DMS79 (cell line): ENCODE data around the gene CRAT.
"Not testable (repeated sequence)": the region's sequence is repeated elsewhere in the genome, so short reads cannot be mapped to it uniquely, and the experiment has no call there.

Source experiments
- DNase-seq: peaks from one replicate; lab custom pipeline; 2025; lab: John Stamatoyannopoulos, UW

The CRAT gene

DNA sequence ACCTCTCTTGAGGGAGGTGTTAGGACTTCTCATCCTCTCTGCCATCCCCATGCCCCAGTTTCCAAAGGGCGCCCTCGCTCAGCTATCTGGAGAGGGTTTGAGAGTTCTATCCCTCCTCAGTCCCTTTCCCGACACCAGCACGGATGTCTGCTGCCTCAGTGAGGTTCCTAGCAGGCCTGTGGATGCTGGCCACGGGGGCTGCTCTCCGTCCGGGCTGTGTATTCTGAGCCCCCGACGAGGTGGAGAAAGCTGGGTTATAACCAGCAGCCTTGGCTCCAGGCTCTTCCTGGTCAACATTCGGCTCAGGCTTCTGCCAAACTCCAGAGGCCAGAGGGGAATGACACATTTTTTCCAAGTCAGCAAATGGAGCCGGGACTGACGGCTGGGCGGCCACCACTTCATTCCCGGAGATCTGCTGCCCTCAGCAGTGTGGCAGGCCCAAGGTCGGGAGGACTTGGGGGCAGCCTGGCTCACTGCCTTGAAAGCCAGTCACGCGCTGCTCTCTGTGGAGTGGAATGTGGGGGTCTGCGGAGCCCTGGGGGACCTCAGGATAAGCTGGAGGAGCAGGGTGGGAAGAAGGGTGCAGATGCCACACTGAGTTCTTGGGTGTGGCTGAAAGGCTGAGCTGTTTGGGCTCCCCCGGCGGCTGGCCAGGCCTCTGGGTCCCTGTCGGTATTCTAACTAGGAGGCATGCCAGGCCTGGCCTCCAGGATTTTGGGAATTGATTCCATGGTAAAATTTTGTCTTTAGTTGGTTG, 28.1 kb upstream of the CRAT start:
- DNase-seq = no peak

DNA sequence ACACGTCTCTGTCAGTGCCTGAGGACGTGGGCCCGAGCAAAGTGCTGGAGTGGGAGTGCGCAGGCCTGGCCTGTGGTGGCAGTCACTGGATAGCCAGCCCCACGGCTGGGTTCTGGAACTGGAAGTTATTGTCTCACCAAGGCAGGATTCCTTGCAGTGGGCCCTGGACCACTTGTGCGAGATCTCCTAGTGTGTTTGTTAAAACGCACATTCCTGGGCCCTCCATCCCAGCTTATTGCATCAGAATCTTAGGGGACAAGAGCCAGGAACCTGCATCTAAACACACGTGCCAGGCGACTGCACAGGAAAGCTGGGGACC, 27.5 kb upstream of the CRAT start:
- DNase-seq = no peak

GRCh38 chr9:129137292-129138143, 26.9 kb upstream of the CRAT start:
- no peak for DNase-seq

- no peak for DNase-seq
Observed at GRCh38 chr9:129136446-129137035, 25.9 kb upstream of the CRAT start.

DNA sequence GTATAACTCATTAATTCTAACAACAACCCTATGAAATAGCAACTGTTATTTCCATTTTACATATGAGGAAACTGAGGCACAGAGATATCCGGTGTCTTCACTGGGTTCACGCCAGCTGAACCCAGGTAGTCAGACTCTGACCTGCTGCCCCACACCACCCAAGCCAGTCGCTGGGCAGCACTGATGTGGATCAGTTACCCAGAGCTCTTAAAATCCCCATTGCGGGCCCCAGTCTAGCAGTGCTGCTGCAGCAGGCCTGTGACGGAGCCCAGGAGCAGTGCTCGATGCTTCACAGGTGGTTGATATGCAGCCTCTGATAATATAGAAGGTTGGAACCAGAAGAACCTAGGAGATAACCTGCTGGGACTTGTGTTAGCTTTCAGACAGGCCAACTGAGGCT, 24.9 kb upstream of the CRAT start:
- DNase-seq = no peak

DNA sequence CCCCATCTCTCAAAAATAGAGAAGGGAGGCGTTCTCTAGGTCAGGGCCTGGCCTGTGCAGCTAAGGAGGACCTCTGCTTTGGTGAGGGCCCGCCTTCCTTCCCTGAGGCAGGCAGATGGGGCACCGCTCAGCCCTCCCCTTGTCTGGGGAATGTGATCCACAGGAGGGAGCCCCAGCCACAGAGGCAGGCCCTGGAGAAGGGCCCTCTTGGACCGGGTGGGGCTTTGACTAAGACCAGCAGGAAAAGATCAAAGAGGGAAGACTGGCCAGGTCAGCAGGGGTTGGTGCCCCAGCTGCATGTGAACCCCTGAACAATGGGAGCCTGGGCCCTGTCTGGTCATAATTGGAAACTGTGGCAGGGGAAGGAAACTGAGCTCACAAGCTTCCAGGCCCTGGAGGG, 22.5 kb upstream of the CRAT start:
- DNase-seq = no peak

GRCh38 chr9:129131300-129132145, 20.9 kb upstream of the CRAT start:
- DNase-seq = peak; percentile 2

DNA sequence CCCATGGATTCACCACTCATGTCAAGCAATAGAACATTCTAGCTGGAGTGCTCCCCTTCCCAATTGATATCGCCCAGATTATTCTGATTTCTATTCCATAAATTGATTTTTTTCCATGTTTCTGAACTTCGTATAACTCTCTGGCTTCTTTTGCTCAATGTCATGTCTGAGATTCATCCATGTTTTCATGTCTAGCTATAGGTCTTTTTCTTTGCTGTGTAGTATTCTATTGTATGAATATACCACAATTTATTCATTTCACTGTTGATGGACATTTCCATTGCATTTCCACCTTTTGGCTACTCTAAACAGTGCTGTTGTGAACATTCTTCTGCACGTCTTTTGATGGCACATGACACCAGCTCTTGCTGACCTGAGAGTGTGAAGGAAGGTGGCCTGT, 20.2 kb upstream of the CRAT start:
- no peak for DNase-seq

GRCh38 chr9:129130271-129130670, 19.7 kb upstream of the CRAT start:
- DNase-seq = not testable (repeated sequence)

DNA sequence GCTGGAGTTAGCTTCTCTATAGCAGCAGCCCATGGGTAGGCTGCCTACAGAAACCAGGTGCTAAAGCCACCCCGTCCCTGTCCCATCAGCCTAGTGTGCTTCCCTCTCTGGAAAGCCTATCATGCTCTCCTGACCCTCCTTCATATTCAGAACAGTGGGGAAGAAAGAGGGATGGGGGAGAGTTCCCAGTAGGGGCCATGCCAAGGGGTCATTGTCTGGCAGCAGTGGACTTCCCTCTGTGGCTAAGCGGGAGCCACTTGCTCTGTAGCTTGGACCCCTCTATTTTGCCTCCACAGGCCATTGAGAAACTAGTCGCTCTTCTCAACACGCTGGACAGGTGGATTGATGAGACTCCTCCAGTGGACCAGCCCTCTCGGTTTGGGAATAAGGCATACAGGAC, 18.1 kb upstream of the CRAT start:
- DNase-seq = no peak

- no peak for DNase-seq
Observed at GRCh38 chr9:129126749-129127618, 16.4 kb upstream of the CRAT start.

DNA sequence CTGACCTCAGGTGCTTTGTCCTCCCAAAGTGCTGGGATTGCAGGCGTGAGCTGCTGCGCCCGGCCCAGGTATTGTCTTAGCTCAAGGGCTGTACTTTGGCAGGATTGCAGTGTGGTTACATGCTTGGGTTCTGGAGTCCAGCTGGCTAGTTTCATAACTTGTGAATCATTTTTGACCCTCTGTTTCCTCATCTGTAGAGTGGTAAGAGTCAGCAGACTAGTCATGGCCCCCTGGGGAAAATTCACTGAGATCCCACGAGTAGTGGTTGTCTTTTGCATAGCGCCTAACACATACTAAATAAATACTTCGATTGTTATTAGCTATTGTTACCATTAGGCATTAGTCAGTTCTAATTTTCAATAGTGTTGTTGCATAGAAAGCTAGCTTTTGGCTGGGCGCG, 14.9 kb upstream of the CRAT start:
- no peak for DNase-seq

DNA sequence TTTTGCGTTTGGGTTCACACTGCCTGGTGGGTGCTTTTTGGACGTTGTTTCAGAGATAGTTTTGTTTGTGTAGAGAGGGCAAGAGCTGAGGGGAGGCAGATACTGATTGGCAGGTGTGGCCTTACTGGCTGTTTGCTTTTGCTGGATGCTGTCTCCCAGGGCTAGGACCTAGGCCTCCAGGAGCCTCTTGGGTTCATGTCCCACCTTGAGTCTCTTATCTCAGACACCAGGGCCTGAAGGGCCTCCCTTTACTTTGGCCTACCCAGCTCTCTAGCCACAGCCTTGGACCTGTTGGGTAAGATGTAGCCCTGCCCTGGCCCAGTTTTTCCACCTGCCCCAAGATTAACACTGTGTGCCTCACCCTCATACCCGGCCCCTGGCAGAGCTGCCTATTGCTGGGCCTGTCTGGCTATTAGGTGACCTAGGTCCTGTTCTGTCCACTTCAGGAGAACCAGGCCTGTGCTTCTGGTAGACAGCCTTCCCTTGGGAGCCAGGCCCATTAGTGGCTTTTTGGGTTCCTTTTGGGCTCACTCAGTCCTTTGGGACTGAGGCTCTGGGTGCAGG, 14.0 kb upstream of the CRAT start:
- no peak for DNase-seq

DNA sequence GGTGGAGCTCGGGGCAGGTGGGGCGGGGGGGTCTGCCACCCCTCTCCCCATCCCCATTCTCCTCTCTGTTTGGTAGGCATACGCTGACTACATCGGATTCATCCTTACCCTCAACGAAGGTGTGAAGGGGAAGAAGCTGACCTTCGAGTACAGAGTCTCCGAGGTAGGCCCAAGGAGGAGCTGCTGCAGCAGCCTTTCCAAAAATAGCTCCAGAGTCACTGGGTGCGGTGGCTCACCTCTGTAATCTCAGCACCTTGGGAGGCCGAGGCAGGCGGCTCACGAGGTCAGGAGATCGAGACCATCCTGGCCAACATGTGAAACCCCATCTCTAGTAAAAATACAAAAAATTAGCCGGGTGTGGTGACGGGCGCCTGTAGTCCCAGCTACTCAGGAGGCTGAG, 12.4 kb upstream of the CRAT start:
- not testable (repeated sequence) for DNase-seq

GRCh38 chr9:129122133-129122532, 11.5 kb upstream of the CRAT start:
- no peak for DNase-seq

GRCh38 chr9:129121483-129121882, 10.9 kb upstream of the CRAT start:
- no peak for DNase-seq

DNA sequence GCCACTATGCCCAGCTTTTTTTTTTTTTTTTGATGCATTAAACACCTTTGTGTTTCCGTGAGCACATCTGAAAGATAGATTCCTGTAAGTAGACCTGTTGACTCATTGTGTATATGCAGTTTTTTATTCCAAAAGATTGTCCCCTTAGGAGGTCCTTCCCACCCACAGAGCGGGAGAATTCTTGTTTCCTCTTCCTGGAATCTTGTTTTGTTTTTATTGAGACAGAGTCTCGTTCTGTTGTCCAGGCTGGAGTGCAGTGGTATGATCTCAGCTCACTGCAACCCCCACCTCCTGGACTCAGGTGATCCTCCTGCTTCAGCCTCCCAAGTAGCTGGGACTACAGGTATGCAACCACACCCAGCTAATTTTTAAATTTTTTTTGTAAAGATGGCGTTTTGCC, 8.2 kb upstream of the CRAT start:
- no peak for DNase-seq

DNA sequence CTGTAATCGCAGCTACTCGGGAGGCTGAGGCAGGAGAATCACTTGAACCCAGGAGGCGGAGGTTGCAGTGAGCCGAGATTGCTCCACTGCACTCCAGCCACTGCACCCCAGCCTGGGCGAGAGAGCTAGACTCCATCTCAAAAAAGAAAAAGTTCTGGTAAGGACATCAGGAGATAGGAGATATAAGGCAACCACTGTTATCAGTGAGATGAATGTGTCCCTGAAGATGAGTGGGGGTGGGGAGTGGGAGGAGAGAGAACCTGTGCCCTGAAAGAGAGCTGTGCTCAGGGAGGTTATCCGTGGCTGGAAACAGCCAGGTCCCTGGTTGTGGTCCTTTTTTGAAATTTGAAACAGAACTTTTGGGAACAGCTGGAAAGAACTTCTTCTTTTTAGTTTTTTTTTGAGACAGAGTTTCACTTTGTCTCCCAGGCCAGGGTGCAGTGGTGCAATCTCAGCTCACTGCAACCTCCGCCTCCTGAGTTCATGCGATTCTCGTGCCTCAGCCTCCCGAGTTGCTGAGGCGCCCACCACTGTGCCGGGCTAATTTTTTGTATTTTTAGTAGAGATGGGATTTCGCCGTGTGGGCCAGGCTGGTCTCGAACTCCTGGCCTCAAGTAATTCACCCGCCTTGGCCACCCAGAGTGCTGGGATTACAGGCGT, 3.2 kb upstream of the CRAT start:
- DNase-seq = no peak

DNA sequence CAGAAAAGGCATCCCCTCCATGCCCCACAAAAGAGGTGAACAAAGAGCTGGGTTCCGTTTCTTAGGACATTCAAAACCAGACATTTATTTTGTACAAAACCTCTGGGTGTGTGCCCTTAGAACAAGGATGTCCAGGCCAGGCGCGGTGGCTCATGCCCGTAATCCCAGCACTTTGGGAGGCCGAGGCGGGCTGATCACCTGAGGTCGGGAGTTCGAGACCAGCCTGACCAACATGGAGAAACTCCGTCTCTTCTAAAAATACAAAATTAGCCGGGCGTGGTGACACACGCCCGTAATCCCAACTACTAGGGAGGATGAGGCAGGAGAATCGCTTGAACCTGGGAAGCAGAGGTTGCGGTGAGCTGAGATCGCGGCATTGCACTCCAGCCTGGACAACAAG, 1.9 kb upstream of the CRAT start:
- DNase-seq = not testable (repeated sequence)

GRCh38 chr9:129111528-129112151, 1.0 kb upstream of the CRAT start:
- peak; percentile 50 for DNase-seq
